Upper lobe of left lung (tissue), 6 donors: ENCODE measurements around the gene PYGL. TPM values are rescaled to one million over a fixed set of nuclear protein-coding genes. Genes with fewer than 3 reads are reported as not detected.

Experiments
- ATAC-seq, 2 donors: fragments of 200-7000 bp; cut with Tn5 transposase; one replicate each; pipeline ENCODE4 v1.9.1; 2022; ENCODE audit warnings: mild to moderate bottlenecking in 2 of 2, moderate library complexity in 2 of 2; ENCODE audit not compliant: low FRiP score in 2 of 2
- DNase-seq, 2 donors: peaks; one replicate each; pipeline ENCODE4 v3.0.0-alpha.2; 2019 to 2020
- H3K27ac ChIP-seq, 4 donors: fragments of 200-600 bp; sonication (generic); one replicate each; pipeline ENCODE4 v1.5.1; 2016 to 2019
- H3K27me3 ChIP-seq, 4 donors: fragments of 200-600 bp; sonication (generic); one replicate each; pipeline ENCODE4 v1.5.1; 2017 to 2019
- H3K36me3 ChIP-seq, 4 donors: fragments of 200-600 bp; sonication (generic); one replicate each; pipeline ENCODE4 v1.5.1; 2016 to 2019
- H3K4me1 ChIP-seq, 4 donors: fragments of 200-600 bp; sonication (generic); one replicate each; pipeline ENCODE4 v1.5.1; 2018 to 2019
- H3K4me3 ChIP-seq, 4 donors: fragments of 200-600 bp; sonication (generic); one replicate each; pipeline ENCODE4 v1.5.1; 2017 to 2019; ENCODE audit warnings: mild to moderate bottlenecking in 2 of 4, moderate library complexity in 1 of 4
- H3K9me3 ChIP-seq, 4 donors: fragments of 200-600 bp; sonication (generic); one replicate each; pipeline ENCODE4 v1.5.1; 2018 to 2019
- CTCF ChIP-seq, 6 experiments: fragments of 450-650 bp in 4 of 6; fragments of 200-600 bp in 2 of 6; sonication (generic) in 2 of 6; IDR thresholded peaks; one replicate each; pipeline ENCODE4 v1.5.1; 2016 to 2019; ENCODE audit warnings: antibody characterized with exemption in 6 of 6
- EP300 ChIP-seq, 4 donors: sonication (generic); formaldehyde crosslinking; IDR thresholded peaks; one replicate each; pipeline ENCODE4 v1.5.1; 2017; ENCODE audit warnings: antibody characterized with exemption in 4 of 4, control low read depth in 2 of 4
- POLR2A ChIP-seq, 4 donors: fragments of 450-650 bp; IDR thresholded peaks; one replicate each; pipeline ENCODE4 v1.5.1; 2016 to 2017; ENCODE audit warnings: antibody characterized with exemption in 4 of 4, mild to moderate bottlenecking in 2 of 4
- POLR2AphosphoS5 ChIP-seq, 2 donors: sonication (generic); formaldehyde crosslinking; IDR thresholded peaks; one replicate each; pipeline ENCODE4 v1.5.1; 2017; ENCODE audit warnings: antibody characterized with exemption in 2 of 2
- WGBS, 2 donors: methylation state at CpG; one replicate each; pipeline ENCODE4 v1.1.5; 2017 to 2018; 5-methylcytosine and 5-hydroxymethylcytosine counted together
- total RNA-seq, 6 donors: library from RNA; depleted of rRNA in 4 of 6; stranded (reverse); fragments of >200 nt in 4 of 6; gene quantifications; one replicate each; pipeline versions ENCODE4 v1.1.0 to v1.2.1, GENCODE V29; 2016 to 2021
- donor health status: DM: no; HTN: no; CAD: no; lungs with moderate emphysema.
- donor health status: DM: no; HTN: yes; CAD: no; lungs with severe emphysema.

PYGL gene
- total RNA-seq, 6 donors from 2014 or later, result 33.6 to 73.2 (median 55.9) TPM

GRCh38 chr14:50935126-50936015 is 8.9 kb downstream of the PYGL start:
- DNase-seq (no peak), ATAC-seq (no peak)
- Histone ChIP-seq H3K27ac (no peak overlapping the region), H3K4me3 (no peak overlapping the region), H3K27me3 (no peaks in the 10 kb centered on the region), H3K9me3 (no peaks in the 10 kb centered on the region), H3K36me3 (peaks cover 0 to 20% (median 0%) of the 10 kb centered on the region in 4 donors), H3K4me1 (peaks cover 0 to 13% (median 6%) of the 10 kb centered on the region in 4 donors)
- WGBS, 2 donors, result 68 to 70% methylated on average over 5 of the region's 5 CpGs
- TF ChIP-seq CTCF (IDR thresholded peaks at IDR 0.05), result no peak
- TF ChIP-seq EP300 (IDR thresholded peaks at IDR 0.05), result no peak
- TF ChIP-seq POLR2A (IDR thresholded peaks at IDR 0.05), result no peak
- no peak for TF ChIP-seq POLR2AphosphoS5 (IDR thresholded peaks at IDR 0.05)

- H3K9me3 ChIP-seq, result no peaks in the 10 kb centered on the region
- H3K36me3 ChIP-seq, result peaks cover 0 to 34% (median 0%) of the 10 kb centered on the region in 4 donors
- no peak overlapping the region for H3K4me3 ChIP-seq
- TF ChIP-seq POLR2AphosphoS5 (IDR thresholded peaks at IDR 0.05) (no peak), CTCF (IDR thresholded peaks at IDR 0.05) (no peak), EP300 (IDR thresholded peaks at IDR 0.05) (no peak), POLR2A (IDR thresholded peaks at IDR 0.05) (no peak)
- H3K4me1 ChIP-seq, result peaks cover 0 to 8% (median 6%) of the 10 kb centered on the region in 4 donors
- no peak overlapping the region for H3K27ac ChIP-seq
- ATAC-seq (no peak), DNase-seq (no peak)
- no peaks in the 10 kb centered on the region for H3K27me3 ChIP-seq
- WGBS, 2 donors, result 87 to 93% methylated on average over 4 of the region's 4 CpGs
These were observed 11.4 kb downstream of the PYGL start for GRCh38 chr14:50932592-50933495.

GRCh38 chr14:50932156-50932555 is 12.1 kb downstream of the PYGL start:
- H3K9me3 ChIP-seq, result no peaks in the 10 kb centered on the region
- H3K27ac ChIP-seq, result no peak overlapping the region
- H3K4me1 ChIP-seq, result peaks cover 0 to 10% (median under 1%) of the 10 kb centered on the region in 4 donors
- DNase-seq (no peak), ATAC-seq (no peak)
- H3K4me3 ChIP-seq, result no peak overlapping the region
- TF ChIP-seq POLR2A (IDR thresholded peaks at IDR 0.05) (no peak), POLR2AphosphoS5 (IDR thresholded peaks at IDR 0.05) (no peak), EP300 (IDR thresholded peaks at IDR 0.05) (no peak), CTCF (IDR thresholded peaks at IDR 0.05) (no peak)
- peaks cover 0 to 35% (median 0%) of the 10 kb centered on the region in 4 donors for H3K36me3 ChIP-seq
- H3K27me3 ChIP-seq, result no peaks in the 10 kb centered on the region
- 32 to 42% methylated on average over 1 of the region's 1 CpG for WGBS, 2 donors

- Histone ChIP-seq H3K4me3 (no peak overlapping the region), H3K27me3 (no peaks in the 10 kb centered on the region), H3K27ac (no peak overlapping the region), H3K4me1 (peaks cover 0 to 4% (median 0%) of the 10 kb centered on the region in 4 donors), H3K9me3 (no peaks in the 10 kb centered on the region), H3K36me3 (peaks cover 0 to 35% (median 0%) of the 10 kb centered on the region in 4 donors)
- 92 to 96% methylated on average over 3 of the region's 3 CpGs for WGBS, 2 donors
- DNase-seq (no peak), ATAC-seq (no peak)
- TF ChIP-seq POLR2AphosphoS5 (IDR thresholded peaks at IDR 0.05) (no peak), POLR2A (IDR thresholded peaks at IDR 0.05) (no peak), CTCF (IDR thresholded peaks at IDR 0.05) (no peak), EP300 (IDR thresholded peaks at IDR 0.05) (no peak)
These were observed 12.7 kb downstream of the PYGL start for GRCh38 chr14:50931559-50931958.
